GM19463 (cell line): ENCODE results near the gene POLE2.
"Not testable (repeated sequence)": the region's sequence is repeated elsewhere in the genome, so short reads cannot be mapped to it uniquely, and the experiment has no call there.

Source experiments
- ATAC-seq: cut with Tn5 transposase; IDR thresholded peaks from one replicate; pipeline ENCODE4 v1.9.1; 2021; ENCODE audit warnings: mild to moderate bottlenecking, moderate library complexity; ENCODE audit not compliant: unreplicated experiment

Gene POLE2

DNA sequence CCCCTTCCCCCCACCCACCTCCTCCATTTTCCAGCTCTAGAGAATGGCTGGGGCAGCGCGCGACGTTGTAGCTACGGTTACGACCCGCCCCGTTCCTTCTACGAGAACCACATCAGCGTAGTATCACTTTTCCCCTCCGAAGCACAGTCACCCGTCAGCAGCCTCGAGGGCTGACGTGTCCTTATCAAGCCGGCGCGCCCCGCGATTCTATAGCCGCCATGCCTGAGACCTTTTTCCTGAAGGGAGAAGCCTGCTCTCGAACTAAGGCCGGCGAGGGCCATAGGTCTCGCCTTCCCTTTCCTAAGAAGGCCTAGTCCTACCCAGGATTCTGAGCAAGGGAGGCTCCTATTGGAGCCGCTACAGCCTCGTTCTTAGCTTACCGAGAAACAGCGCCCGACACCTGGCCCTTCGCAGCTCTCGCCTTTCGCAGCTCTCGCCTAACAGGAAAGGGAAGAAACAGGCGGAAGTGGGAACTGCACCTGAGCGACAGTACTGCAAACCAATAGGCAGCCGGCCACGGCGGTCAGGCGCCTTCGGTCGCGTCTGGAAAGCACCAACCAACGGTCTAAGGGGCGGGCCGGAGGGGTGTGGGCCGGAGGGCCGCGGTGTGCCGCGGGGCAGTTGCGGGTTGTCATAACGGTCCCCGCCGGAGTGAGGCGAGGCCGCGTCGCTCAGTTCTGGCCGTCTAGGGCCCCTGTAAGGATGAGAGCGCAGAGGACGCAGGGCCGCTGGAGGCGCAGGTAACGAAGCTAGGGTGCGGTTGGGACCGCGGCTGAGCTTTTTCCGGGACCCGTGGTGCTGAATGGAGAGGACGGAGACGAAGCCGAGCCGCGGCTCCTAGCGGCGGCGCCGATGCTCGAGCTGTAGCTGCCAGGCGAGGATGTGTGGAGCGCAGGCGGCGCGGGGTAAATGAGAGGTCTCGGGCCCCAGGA lies 67.6 kb downstream of the POLE2 start, which contains the start of the genes MGAT2 and RPL36AL:
Gene MGAT2 (plus strand): TSS at position 618 of the 932 bp plus-strand sequence. CDS start 470 bp downstream, outside the sequence.
Gene RPL36AL (minus strand): TSS at position 445 of the 932 bp plus-strand sequence. CDS start 1,522 bp downstream, outside the sequence.
- ATAC-seq = peak; percentile 92

DNA sequence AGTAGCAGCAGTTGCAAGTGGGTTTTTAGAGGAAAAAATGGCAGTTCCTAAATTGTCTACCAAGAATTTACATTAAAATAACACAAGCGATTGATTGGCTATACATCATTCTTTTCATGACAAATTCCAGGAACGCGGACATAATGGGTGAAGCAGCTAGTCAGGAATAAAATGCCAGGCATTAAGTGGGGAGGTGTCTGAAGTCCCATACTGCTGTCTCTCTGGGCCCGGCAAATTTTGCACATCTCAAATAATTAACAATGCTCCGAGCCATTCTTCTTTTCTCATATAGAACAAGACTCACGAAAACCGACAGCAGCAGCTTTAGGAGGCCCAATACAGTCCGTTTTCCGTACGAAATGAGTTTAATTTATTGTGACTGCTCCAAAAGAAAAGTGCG lies 68.3 kb downstream of the POLE2 start:
- ATAC-seq = no peak

DNA sequence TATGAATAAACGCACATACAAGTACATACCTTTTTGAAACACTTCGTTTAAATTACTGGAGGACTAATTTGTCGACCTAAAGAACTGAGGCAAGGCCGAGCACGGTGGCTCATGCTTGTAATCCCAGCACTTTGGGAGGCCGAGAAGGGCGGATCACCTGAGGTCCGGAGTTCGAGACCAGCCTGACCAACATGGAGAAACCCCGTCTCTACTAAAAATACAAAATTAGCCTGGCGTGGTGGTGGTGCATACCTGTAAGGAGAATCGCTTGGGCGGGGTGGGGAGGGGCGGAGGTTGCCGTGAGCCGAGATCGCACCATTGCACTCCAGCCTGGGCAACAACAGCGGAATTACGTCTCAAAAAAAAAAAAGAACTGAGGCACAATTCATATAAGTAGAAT lies 68.7 kb downstream of the POLE2 start:
- not testable (repeated sequence) for ATAC-seq

DNA sequence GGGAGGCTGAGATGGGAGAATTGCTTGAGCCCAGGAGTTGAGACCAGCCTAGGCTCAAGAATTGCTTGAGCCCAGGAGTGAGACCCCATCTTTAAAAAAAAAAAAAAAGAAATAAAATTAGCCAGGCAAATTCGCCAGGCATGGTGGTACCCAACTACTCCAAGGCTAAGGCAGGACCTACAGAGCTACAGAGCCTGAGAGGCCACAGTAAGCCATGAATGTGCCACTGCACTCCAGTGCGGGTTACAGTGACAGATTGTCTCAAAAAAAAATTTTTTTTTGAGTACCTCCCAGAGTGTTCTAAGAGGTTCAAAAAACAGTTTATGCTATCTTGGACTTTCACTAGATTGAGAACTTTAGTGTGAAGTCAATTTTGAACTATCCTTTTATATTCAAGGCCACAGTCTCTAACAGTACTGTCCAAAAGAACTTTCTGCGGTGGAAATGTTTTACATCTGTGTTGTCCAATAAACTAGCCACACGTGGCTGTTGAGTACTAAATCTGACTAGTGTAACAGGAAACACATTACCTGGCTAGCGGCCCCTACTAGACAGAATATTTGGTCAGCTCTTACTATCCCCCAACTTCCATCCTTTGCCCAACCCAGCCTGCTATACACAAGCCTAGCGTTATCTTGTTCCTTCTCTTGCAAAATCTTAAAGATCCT lies 70.0 kb downstream of the POLE2 start:
- ATAC-seq = no peak

DNA sequence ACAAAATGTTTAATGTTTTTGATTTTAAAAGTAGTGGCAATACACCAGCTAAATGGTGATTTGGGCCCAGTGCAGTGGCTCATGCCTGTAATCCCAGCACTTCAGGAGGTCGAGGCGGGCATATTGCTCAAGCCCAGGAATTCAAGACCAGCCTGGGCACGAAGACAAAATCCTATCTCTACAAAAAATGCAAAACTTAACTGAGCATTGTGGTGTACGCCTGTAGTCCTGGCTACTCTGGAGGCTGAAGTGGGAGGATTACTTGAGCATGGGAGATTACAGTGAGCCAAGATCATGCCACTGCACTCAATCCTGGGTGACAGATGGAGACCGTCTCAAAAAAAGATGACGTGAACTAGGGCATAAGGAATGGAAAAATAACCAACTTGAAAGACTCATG lies 72.2 kb downstream of the POLE2 start:
- no peak for ATAC-seq

DNA sequence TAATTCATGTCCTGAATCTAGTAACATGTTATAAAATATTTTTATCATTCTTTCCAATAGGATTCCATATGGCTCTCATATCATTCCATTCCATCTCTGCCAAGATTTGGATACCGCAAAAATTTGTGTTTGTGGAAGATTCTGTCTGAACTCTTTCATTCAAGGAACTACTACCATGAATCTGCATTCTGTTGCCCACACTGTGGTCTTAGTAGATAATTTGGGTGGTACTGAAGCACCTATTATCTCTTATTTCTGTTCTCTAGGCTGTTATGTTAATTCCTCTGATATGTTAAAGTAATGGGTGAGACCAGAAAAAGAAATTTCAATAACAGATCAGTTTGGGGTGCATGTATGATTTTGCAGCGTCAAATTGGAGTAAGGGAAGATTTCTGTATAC lies 73.8 kb downstream of the POLE2 start:
- ATAC-seq = no peak

DNA sequence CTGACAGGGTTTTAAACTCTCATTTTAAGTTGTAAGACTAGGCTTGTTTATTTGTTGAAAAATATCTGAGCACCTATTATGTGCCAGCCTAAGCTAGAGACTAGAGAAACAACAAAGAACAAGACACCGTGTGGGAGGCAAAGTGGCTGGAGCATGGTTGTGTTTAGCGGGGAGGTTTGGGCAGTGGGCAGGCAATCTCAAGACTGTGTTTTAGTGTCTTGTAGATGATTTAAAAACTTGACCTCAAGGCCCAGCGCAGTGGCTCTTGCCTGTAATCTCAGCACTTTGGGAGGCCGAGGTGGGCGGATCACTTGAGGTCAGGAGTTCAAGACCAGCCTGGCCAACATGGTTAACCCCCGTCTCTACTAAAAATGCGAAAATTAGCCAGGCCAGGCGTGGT lies 75.3 kb downstream of the POLE2 start:
- ATAC-seq = no peak

DNA sequence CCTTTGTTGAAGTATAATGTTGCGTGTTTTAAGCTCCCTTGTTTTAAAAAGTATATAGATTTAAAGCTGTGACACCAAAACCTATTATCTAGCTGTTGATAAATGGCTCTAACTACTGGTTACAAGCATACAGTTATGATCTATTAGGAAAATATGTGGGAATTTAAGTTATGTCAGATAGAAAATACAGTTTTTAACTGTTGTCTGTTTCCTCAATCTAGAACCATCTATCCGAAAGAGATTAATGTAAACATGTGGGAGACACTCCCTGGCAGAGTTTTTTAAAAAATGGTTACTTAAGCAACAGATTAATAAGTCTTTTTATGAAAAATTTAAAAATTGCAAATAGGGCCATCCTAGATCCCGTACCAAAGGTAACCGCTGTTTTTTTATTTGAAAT lies 75.8 kb downstream of the POLE2 start:
- no peak for ATAC-seq

DNA sequence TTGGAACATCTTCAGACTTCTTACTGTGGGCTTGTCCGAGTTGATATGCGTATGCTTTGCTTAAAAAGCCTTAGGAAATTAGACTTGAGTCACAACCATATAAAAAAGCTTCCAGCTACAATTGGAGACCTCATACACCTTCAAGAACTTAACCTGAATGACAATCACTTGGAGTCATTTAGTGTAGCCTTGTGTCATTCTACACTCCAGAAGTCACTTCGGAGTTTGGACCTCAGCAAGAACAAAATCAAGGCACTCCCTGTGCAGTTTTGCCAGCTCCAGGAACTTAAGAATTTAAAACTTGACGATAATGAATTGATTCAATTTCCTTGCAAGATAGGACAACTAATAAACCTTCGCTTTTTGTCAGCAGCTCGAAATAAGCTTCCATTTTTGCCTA lies 80.4 kb downstream of the POLE2 start:
- no peak for ATAC-seq

DNA sequence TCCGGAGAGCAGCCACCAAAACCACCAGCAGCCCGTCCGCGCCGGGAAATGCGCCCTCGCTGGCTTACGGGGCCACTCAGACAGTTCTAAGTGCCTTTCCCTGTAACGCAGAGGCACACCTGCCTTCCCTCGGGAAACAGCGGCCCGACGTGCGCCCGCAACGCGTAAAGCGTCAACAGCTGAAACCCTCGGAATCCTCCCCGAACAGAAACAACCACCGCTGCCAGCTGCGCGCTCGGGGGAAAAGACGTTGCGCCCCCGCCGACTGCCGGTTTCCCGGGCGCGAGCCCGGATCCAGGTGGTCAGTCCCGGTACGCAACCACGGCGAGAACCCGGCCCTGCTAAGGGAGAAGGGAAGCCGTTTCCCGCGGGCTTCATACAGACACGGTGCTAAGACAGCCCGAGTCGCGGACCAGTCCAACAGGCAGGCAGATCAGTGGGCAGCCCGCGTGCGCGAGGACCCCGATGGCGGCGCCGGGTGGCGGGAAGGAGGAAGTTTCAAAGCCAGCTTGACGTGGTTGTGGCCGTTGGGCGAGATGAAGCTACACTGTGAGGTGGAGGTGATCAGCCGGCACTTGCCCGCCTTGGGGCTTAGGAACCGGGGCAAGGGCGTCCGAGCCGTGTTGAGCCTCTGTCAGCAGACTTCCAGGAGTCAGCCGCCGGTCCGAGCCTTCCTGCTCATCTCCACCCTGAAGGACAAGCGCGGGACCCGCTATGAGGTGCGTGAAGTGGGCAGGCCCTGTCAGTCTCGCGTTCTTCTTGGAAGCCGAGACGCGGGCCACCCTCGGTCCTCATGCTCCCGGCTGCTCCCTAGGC lies 89.3 kb downstream of the POLE2 start, which contains the start of gene LRR1:
Gene LRR1 (plus strand): TSS at position 456 of the 816 bp plus-strand sequence. CDS start 81 bp downstream, at position 537.
- peak; percentile 54 for ATAC-seq

DNA sequence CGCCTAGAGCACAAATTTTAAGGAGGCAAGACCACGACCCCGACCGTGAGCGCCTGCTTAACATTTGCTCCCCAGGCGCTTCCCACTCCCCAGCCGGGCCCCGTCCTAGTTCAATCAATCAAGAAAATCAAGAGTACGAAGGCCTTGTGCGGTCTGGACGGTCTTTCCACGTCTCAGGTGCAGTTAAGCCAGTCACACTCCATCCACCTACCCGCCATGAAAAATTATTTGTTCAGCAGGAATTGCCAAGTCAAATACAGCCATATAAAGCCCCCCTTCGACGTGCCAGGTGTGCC lies 89.9 kb downstream of the POLE2 start:
- ATAC-seq = peak; percentile 0

DNA sequence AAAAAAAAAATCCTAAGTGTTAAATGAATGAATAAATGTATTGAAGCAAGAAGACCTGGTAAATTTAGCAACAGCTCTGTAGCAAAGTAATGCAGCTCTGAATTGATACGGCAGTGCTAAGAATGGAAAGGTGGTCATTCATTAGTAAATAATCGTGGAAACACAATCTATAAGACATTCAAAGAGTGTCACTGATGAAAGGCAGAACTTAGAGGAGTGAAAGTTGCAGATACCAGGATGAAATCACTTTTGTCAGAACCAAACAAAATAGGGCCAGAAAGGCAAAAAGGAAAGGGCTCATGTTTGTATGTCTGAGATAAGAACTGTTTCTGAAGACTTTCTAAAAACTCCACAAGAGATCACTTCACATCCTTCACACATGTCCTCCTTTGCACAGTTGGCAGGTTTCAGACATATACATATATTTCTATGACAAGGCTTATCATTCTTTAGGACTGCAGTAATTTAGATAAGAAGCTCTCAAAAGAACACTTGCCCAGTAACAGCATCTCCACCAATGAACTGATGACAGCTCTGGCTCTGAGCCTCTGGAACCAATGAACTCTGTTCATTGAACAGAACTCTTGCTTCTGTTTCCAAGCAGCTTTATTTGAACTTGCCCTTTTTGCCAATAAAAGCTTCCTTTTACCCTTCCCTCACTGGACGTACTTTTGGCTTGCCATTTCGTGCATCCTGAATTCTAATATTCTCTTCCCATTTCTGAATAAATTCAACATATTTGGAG lies 93.5 kb downstream of the POLE2 start:
- no peak for ATAC-seq
